Measurements from ENCODE around the gene PARD3.

Gene PARD3

GRCh38 chr10:34137201-34137600, 677.9 kb downstream of the PARD3 start:
- no peak for TF ChIP-seq CTCF (conservative IDR thresholded peaks at IDR 0.05; ENCODE audit: low read depth, low read length)
- Histone ChIP-seq H3K4me1 (ENCODE audit: low read depth, poor library complexity, severe bottlenecking) (no peaks in the 10 kb centered on the region), H3K4me2 (no peak overlapping the region), H4K20me1 (ENCODE audit: insufficient read depth) (no peaks in the 10 kb centered on the region), H3K4me3 (IDR thresholded peaks at IDR 0.05; ENCODE audit: insufficient read depth, low read depth, low read length) (no peak overlapping the region), H2AFZ (ENCODE audit: low read depth) (no peak overlapping the region), H3K27ac (no peak overlapping the region), H3K27me3 (ENCODE audit: insufficient read depth, low read depth) (no peaks in the 10 kb centered on the region), H3K36me3 (ENCODE audit: insufficient read depth) (no peaks in the 10 kb centered on the region), H3K79me2 (ENCODE audit: insufficient read depth, low read depth) (no peaks in the 10 kb centered on the region), H3K9ac (no peak overlapping the region)

- no peaks in the 10 kb centered on the region for H3K4me1 ChIP-seq (ENCODE audit: low read depth, poor library complexity, severe bottlenecking)
- no peak overlapping the region for H3K4me3 ChIP-seq (IDR thresholded peaks at IDR 0.05; ENCODE audit: insufficient read depth, low read depth, low read length)
- no peak overlapping the region for H3K4me2 ChIP-seq
- H2AFZ ChIP-seq (ENCODE audit: low read depth) = no peak overlapping the region
- no peaks in the 10 kb centered on the region for H4K20me1 ChIP-seq (ENCODE audit: insufficient read depth)
- H3K79me2 ChIP-seq (ENCODE audit: insufficient read depth, low read depth) = no peaks in the 10 kb centered on the region
- no peak overlapping the region for H3K27ac ChIP-seq
- TF ChIP-seq CTCF (conservative IDR thresholded peaks at IDR 0.05; ENCODE audit: low read depth, low read length) = no peak
- no peaks in the 10 kb centered on the region for H3K27me3 ChIP-seq (ENCODE audit: insufficient read depth, low read depth)
- no peak overlapping the region for H3K9ac ChIP-seq
- H3K36me3 ChIP-seq (ENCODE audit: insufficient read depth) = no peaks in the 10 kb centered on the region
Observed at GRCh38 chr10:34135515-34135914, 679.6 kb downstream of the PARD3 start.

- Histone ChIP-seq H3K36me3 (ENCODE audit: insufficient read depth) (no peaks in the 10 kb centered on the region), H3K4me2 (no peak overlapping the region), H3K27ac (no peak overlapping the region), H3K79me2 (ENCODE audit: insufficient read depth, low read depth) (no peaks in the 10 kb centered on the region), H2AFZ (ENCODE audit: low read depth) (no peak overlapping the region), H3K4me3 (IDR thresholded peaks at IDR 0.05; ENCODE audit: insufficient read depth, low read depth, low read length) (no peak overlapping the region), H3K4me1 (ENCODE audit: low read depth, poor library complexity, severe bottlenecking) (no peaks in the 10 kb centered on the region), H3K9ac (no peak overlapping the region), H4K20me1 (ENCODE audit: insufficient read depth) (no peaks in the 10 kb centered on the region), H3K27me3 (ENCODE audit: insufficient read depth, low read depth) (no peaks in the 10 kb centered on the region)
- no peak for TF ChIP-seq CTCF (conservative IDR thresholded peaks at IDR 0.05; ENCODE audit: low read depth, low read length)
Observed at GRCh38 chr10:34134602-34135001, 680.5 kb downstream of the PARD3 start.

- Histone ChIP-seq H3K4me3 (IDR thresholded peaks at IDR 0.05; ENCODE audit: insufficient read depth, low read depth, low read length) (no peak overlapping the region), H3K27ac (no peak overlapping the region), H3K79me2 (ENCODE audit: insufficient read depth, low read depth) (no peaks in the 10 kb centered on the region), H3K4me2 (no peak overlapping the region), H4K20me1 (ENCODE audit: insufficient read depth) (no peaks in the 10 kb centered on the region), H3K27me3 (ENCODE audit: insufficient read depth, low read depth) (no peaks in the 10 kb centered on the region), H3K9ac (no peak overlapping the region), H2AFZ (ENCODE audit: low read depth) (no peak overlapping the region), H3K4me1 (ENCODE audit: low read depth, poor library complexity, severe bottlenecking) (no peaks in the 10 kb centered on the region), H3K36me3 (ENCODE audit: insufficient read depth) (no peaks in the 10 kb centered on the region)
- no peak for TF ChIP-seq CTCF (conservative IDR thresholded peaks at IDR 0.05; ENCODE audit: low read depth, low read length)
Observed at GRCh38 chr10:34133406-34133805, 681.7 kb downstream of the PARD3 start.

- H3K27ac ChIP-seq = no peak overlapping the region
Observed at GRCh38 chr10:34131152-34131551, 683.9 kb downstream of the PARD3 start.

More at GRCh38 chr10:34131152-34131551, 683.9 kb downstream of the PARD3 start:
- no peaks in the 10 kb centered on the region for H4K20me1 ChIP-seq (ENCODE audit: insufficient read depth)
- no peak overlapping the region for H3K9ac ChIP-seq
- no peaks in the 10 kb centered on the region for H3K27me3 ChIP-seq (ENCODE audit: insufficient read depth, low read depth)
- no peaks in the 10 kb centered on the region for H3K79me2 ChIP-seq (ENCODE audit: insufficient read depth, low read depth)
- no peaks in the 10 kb centered on the region for H3K4me1 ChIP-seq (ENCODE audit: low read depth, poor library complexity, severe bottlenecking)
- no peaks in the 10 kb centered on the region for H3K36me3 ChIP-seq (ENCODE audit: insufficient read depth)
- no peak overlapping the region for H2AFZ ChIP-seq (ENCODE audit: low read depth)
- no peak overlapping the region for H3K4me2 ChIP-seq
- no peak overlapping the region for H3K4me3 ChIP-seq (IDR thresholded peaks at IDR 0.05; ENCODE audit: insufficient read depth, low read depth, low read length)
- no peak for TF ChIP-seq CTCF (conservative IDR thresholded peaks at IDR 0.05; ENCODE audit: low read depth, low read length)

Data from KMS-11 (cell line).